A549 (cell line): ENCODE data around the gene KRT37. TPM values are rescaled to one million over a fixed set of nuclear protein-coding genes. Genes with fewer than 3 reads are reported as not detected.

ENCODE experiments used
- ATAC-seq, 2 experiments: fragments of 200-7000 bp in 1 of 2; fragments of >200 bp in 1 of 2; cut with Nextera tagmentation in 1 of 2; cut with Tn5 transposase in 1 of 2; 3 replicates each; pipeline versions ENCODE4 v1.8.0 to v1.9.1; 2018 to 2020; ENCODE audit warnings: mild to moderate bottlenecking in 1 of 2, moderate library complexity in 1 of 2
- CTCF ChIA-PET: fragments of 300-600 bp; sonication (Branson Sonifier 250); formaldehyde crosslinking; extraction: SDS; loops from one replicate; lab custom pipeline; 2021; ENCODE audit warnings: antibody characterized with exemption, inconsistent platforms; lab: Yijun Ruan, JAX
- POLR2A ChIA-PET: fragments of 350-600 bp; formaldehyde crosslinking; extraction: SDS; loops from one replicate; lab custom pipeline; 2021; ENCODE audit warnings: antibody characterized with exemption, inconsistent platforms; lab: Yijun Ruan, JAX
- DNase-seq, 2 experiments: peaks; one replicate each; pipeline versions ENCODE4 v3.0.0 to v3.0.0-alpha.2; 2011 to 2016; ENCODE audit warnings: low read depth in 1 of 2, low spot score in 1 of 2
- FAIRE-seq: peaks from 2 replicates; lab custom pipeline; 2011; peaks lifted over from hg19 to GRCh38; lab: Jason Lieb, UNC
- H3K27ac ChIP-seq, 2 experiments: fragments of >200 bp; sonication (Bioruptor Twin); formaldehyde crosslinking; 3 replicates each; pipeline ENCODE4 v1.5.1; 2016 to 2017
- H3K4me1 ChIP-seq: fragments of >200 bp; sonication (Bioruptor Twin); formaldehyde crosslinking; 3 replicates; pipeline ENCODE4 v1.6.1; 2016
- H3K4me2 ChIP-seq: fragments of >200 bp; sonication (Bioruptor Twin); formaldehyde crosslinking; 3 replicates; pipeline ENCODE4 v1.6.1; 2016
- H3K4me3 ChIP-seq: fragments of >200 bp; sonication (Bioruptor Twin); formaldehyde crosslinking; 3 replicates; pipeline ENCODE4 v1.5.1; 2016
- H3K9me3 ChIP-seq: fragments of >200 bp; sonication (Bioruptor Twin); formaldehyde crosslinking; 3 replicates; pipeline ENCODE4 v1.6.1; 2016
- BHLHE40 ChIP-seq: IDR thresholded peaks from 2 replicates; pipeline ENCODE4 v1.6.1; 2012; ENCODE audit warnings: low read depth, low read length, inconsistent platforms
- CBX8 ChIP-seq: fragments of 200-600 bp; sonication (generic); IDR thresholded peaks from 2 replicates; pipeline ENCODE4 v1.6.1; 2016
- CEBPB ChIP-seq, 2 experiments: fragments of >200 bp in 1 of 2; sonication (Bioruptor Twin) in 1 of 2; formaldehyde crosslinking in 1 of 2; IDR thresholded peaks; 2 replicates each; pipeline ENCODE4 v1.6.1; 2012 to 2016
- CHD2 ChIP-seq: fragments of 150-350 bp; IDR thresholded peaks from 2 replicates; pipeline ENCODE4 v1.6.1; 2014; ENCODE audit warnings: low read length; ENCODE audit not compliant: partially characterized antibody
- EP300 ChIP-seq, 2 experiments: fragments of >200 bp; sonication (Bioruptor Twin); formaldehyde crosslinking; IDR thresholded peaks; 2 replicates in 1 of 2; 3 replicates in 1 of 2; pipeline ENCODE4 v1.6.1; 2016 to 2017
- FOSB ChIP-seq: fragments of 250-450 bp; sonication (Bioruptor Pico); IDR thresholded peaks from 2 replicates; pipeline ENCODE4 v1.5.0; 2020; ENCODE audit warnings: mild to moderate bottlenecking, moderate library complexity
- FOSL2 ChIP-seq, 2 experiments: fragments of 450-650 bp in 1 of 2; fragments of >200 bp in 1 of 2; sonication (Bioruptor Twin) in 1 of 2; formaldehyde crosslinking; IDR thresholded peaks; 2 replicates each; pipeline versions ENCODE4 v1.5.0 to v1.6.1; 2016 to 2020; ENCODE audit warnings: mild to moderate bottlenecking in 1 of 2, moderate library complexity in 1 of 2
- HEYL ChIP-seq: fragments of 250-450 bp; sonication (Bioruptor Pico); IDR thresholded peaks from 2 replicates; pipeline ENCODE4 v1.8.0; 2021; ENCODE audit warnings: mild to moderate bottlenecking, moderate library complexity
- HOXA7 ChIP-seq: fragments of 250-450 bp; sonication (Bioruptor Pico); IDR thresholded peaks from 2 replicates; pipeline ENCODE4 v1.5.0; 2020; ENCODE audit warnings: mild to moderate bottlenecking, moderate library complexity
- HOXB13 ChIP-seq: fragments of 250-450 bp; sonication (Bioruptor Pico); IDR thresholded peaks from 2 replicates; pipeline ENCODE4 v1.5.0; 2020; ENCODE audit warnings: low read depth, mild to moderate bottlenecking, moderate library complexity
- KDM1A ChIP-seq: fragments of 200-600 bp; sonication (generic); IDR thresholded peaks from 2 replicates; pipeline ENCODE4 v1.6.1; 2016; ENCODE audit warnings: low read depth, mild to moderate bottlenecking
- KDM5A ChIP-seq: fragments of 200-600 bp; sonication (generic); IDR thresholded peaks from 2 replicates; pipeline ENCODE4 v1.6.1; 2016; ENCODE audit warnings: antibody characterized with exemption, mild to moderate bottlenecking
- MAX ChIP-seq: IDR thresholded peaks from 2 replicates; pipeline ENCODE4 v1.6.1; 2012
- MYC ChIP-seq: IDR thresholded peaks from 2 replicates; pipeline ENCODE4 v1.6.1; 2012; ENCODE audit warnings: mild to moderate bottlenecking, inconsistent platforms, low read length, improper control_type of control experiment, borderline replicate concordance
- NR3C1 ChIP-seq: fragments of >200 bp; sonication (Bioruptor Twin); formaldehyde crosslinking; IDR thresholded peaks from 3 replicates; pipeline ENCODE4 v1.6.1; 2017
- PHF8 ChIP-seq: fragments of 200-600 bp; sonication (generic); IDR thresholded peaks from 2 replicates; pipeline ENCODE4 v1.6.1; 2016; ENCODE audit warnings: low read depth, mild to moderate bottlenecking, antibody characterized with exemption, moderate library complexity, borderline replicate concordance
- POLR2A ChIP-seq: IDR thresholded peaks from 2 replicates; pipeline ENCODE4 v1.6.1; 2012; ENCODE audit warnings: mild to moderate bottlenecking, low read length
- POLR2AphosphoS2 ChIP-seq: conservative IDR thresholded peaks from 2 replicates; pipeline ENCODE4 v1.6.1; 2012; ENCODE audit warnings: low read length, improper control_type of control experiment, inconsistent platforms
- RCOR1 ChIP-seq: fragments of 150-350 bp; IDR thresholded peaks from 2 replicates; pipeline ENCODE4 v1.6.1; 2014; ENCODE audit warnings: antibody characterized with exemption, low read length, low read depth
- REST ChIP-seq: fragments of 200-600 bp; sonication (generic); IDR thresholded peaks from 2 replicates; pipeline ENCODE4 v1.6.1; 2016; ENCODE audit warnings: antibody characterized with exemption, mild to moderate bottlenecking, moderate library complexity
- RNF2 ChIP-seq: fragments of 200-600 bp; sonication (generic); IDR thresholded peaks from 2 replicates; pipeline ENCODE4 v1.6.1; 2016; ENCODE audit warnings: low read depth, mild to moderate bottlenecking, antibody characterized with exemption, moderate library complexity, borderline replicate concordance
- SREBF2 ChIP-seq: fragments of 450-650 bp; IDR thresholded peaks from 2 replicates; pipeline ENCODE4 v1.6.1; 2014; ENCODE audit warnings: mild to moderate bottlenecking, moderate library complexity
- ZFP36 ChIP-seq: fragments of 450-650 bp; IDR thresholded peaks from 2 replicates; pipeline ENCODE4 v1.6.1; 2014; ENCODE audit warnings: borderline replicate concordance; ENCODE audit not compliant: partially characterized antibody
- ZSCAN20 ChIP-seq: fragments of 250-450 bp; sonication (Bioruptor Pico); IDR thresholded peaks from 2 replicates; pipeline ENCODE4 v1.8.0; 2022; ENCODE audit warnings: mild to moderate bottlenecking, moderate library complexity
- WGBS: methylation state at CpG from one replicate; pipeline ENCODE4 v1.1.6; 2017; ENCODE audit errors: missing lambda C conversion rate; 5-methylcytosine and 5-hydroxymethylcytosine counted together
- polyA plus RNA-seq, 4 experiments: library from polyadenylated mRNA; depleted of rRNA in 3 of 4; stranded (reverse); fragments of >200 nt; fragmentation: RNase III in 1 of 4; extraction: RNeasy Plus Mini Kit Qiagen cat#74134 plus additional on column Dnase treatment in 1 of 4; gene quantifications; 2 replicates in 3 of 4; 3 replicates in 1 of 4; pipeline ENCODE4 v1.2.3, GENCODE V29; 2011 to 2017
- TF ChIP-seq, protein P1 (sequence below): fragments of 450-650 bp; IDR thresholded peaks from 2 replicates; pipeline ENCODE4 v1.6.1; 2014; ENCODE audit warnings: antibody characterized with exemption
- TF ChIP-seq, protein P2 (sequence below): IDR thresholded peaks from 2 replicates; pipeline ENCODE4 v1.6.1; 2012; ENCODE audit warnings: low read depth, borderline replicate concordance
- TF ChIP-seq, protein P3 (sequence below): fragments of >200 bp; sonication (Bioruptor Twin); formaldehyde crosslinking; IDR thresholded peaks from 3 replicates; pipeline ENCODE4 v1.6.1; 2016

KRT37 gene
- polyA plus RNA-seq, 2 of the 4 experiments (the other 2 are of a cell fraction): not detected

DNA sequence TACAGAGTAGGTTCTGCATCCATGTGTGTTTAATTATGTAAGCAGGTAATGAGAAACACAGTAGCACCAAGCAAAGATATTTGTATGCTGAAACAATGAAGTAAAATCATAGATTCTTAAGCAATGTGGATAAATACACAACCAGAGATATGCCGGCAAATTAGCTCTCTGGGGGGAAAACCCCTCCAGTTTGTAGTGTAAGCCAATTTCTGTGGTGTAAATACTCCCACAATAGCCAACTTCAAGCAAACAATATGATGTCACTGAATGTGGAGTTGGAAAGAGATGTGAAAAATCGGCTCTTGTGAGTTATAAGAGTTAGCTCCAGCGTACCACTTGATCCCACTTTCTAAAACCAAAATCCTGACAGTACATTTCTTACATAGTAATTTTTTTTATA is 20.3 kb upstream of the KRT37 start:
- H3K27ac ChIP-seq: no peak overlapping the region
- no peak overlapping the region for H3K4me3 ChIP-seq
- no peak for DNase-seq
- H3K9me3 ChIP-seq: no peaks in the 10 kb centered on the region
- no peak overlapping the region for H3K4me2 ChIP-seq
- FAIRE-seq: no peak
- H3K4me1 ChIP-seq: no peaks in the 10 kb centered on the region
- 45% methylated on average over 3 of the region's 3 CpGs for WGBS
- ChIA-PET POLR2A (no interaction called here), CTCF (interaction anchor here (0.8 to 3.3 kb wide), 4 partner anchors 12 to 104 kb away, joined by 3 to 13 read pairs (median 4); no protein-coding TSS in a partner anchor)
- ATAC-seq: no peak
- TF ChIP-seq POLR2A (no peak), RNF2 (no peak), RCOR1 (no peak), POLR2AphosphoS2 (no peak), CBX8 (no peak), FOSL2 (IDR thresholded peaks at IDR 0.05) (no peak), FOSL2 (CRISPR knock-in tag; IDR thresholded peaks at IDR 0.05) (no peak), MYC (no peak), BHLHE40 (no peak), SREBF2 (no peak), ZSCAN20 (CRISPR knock-in tag) (no peak), HOXB13 (no peak), REST (no peak), KDM1A (no peak), EP300 (IDR thresholded peaks at IDR 0.05) (no peak), FOSB (CRISPR knock-in tag) (no peak), NR3C1 (no peak), CHD2 (no peak)
- TF ChIP-seq, protein P1, sequence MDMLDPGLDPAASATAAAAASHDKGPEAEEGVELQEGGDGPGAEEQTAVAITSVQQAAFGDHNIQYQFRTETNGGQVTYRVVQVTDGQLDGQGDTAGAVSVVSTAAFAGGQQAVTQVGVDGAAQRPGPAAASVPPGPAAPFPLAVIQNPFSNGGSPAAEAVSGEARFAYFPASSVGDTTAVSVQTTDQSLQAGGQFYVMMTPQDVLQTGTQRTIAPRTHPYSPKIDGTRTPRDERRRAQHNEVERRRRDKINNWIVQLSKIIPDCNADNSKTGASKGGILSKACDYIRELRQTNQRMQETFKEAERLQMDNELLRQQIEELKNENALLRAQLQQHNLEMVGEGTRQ: no peak
- TF ChIP-seq, protein P2, sequence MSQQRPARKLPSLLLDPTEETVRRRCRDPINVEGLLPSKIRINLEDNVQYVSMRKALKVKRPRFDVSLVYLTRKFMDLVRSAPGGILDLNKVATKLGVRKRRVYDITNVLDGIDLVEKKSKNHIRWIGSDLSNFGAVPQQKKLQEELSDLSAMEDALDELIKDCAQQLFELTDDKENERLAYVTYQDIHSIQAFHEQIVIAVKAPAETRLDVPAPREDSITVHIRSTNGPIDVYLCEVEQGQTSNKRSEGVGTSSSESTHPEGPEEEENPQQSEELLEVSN: no peak

- Histone ChIP-seq H3K4me1 (no peaks in the 10 kb centered on the region), H3K4me2 (no peak overlapping the region), H3K27ac (no peak overlapping the region), H3K4me3 (no peak overlapping the region), H3K9me3 (no peaks in the 10 kb centered on the region)
- 46% methylated on average over 1 of the region's 1 CpG for WGBS
- TF ChIP-seq KDM5A: no peak
- TF ChIP-seq MAX: no peak
- no peak for TF ChIP-seq CEBPB (IDR thresholded peaks at IDR 0.05)
- no peak for TF ChIP-seq HEYL (CRISPR knock-in tag)
- no peak for TF ChIP-seq CHD2
- no peak for TF ChIP-seq PHF8
- no peak for TF ChIP-seq ZFP36
- no peak for TF ChIP-seq FOSB (CRISPR knock-in tag)
- TF ChIP-seq HOXA7: no peak
- no peak for TF ChIP-seq FOSL2 (IDR thresholded peaks at IDR 0.05)
- no peak for TF ChIP-seq FOSL2 (CRISPR knock-in tag; IDR thresholded peaks at IDR 0.05)
- TF ChIP-seq, protein P3, sequence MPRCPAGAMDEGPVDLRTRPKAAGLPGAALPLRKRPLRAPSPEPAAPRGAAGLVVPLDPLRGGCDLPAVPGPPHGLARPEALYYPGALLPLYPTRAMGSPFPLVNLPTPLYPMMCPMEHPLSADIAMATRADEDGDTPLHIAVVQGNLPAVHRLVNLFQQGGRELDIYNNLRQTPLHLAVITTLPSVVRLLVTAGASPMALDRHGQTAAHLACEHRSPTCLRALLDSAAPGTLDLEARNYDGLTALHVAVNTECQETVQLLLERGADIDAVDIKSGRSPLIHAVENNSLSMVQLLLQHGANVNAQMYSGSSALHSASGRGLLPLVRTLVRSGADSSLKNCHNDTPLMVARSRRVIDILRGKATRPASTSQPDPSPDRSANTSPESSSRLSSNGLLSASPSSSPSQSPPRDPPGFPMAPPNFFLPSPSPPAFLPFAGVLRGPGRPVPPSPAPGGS: no peak
- DNase-seq (no peak), ATAC-seq (no peak), FAIRE-seq (no peak)
- ChIA-PET POLR2A (no interaction called here), CTCF (interaction anchor here (0.8 to 3.3 kb wide), 4 partner anchors 12 to 105 kb away, joined by 3 to 13 read pairs (median 4); no protein-coding TSS in a partner anchor)
These were observed 19.8 kb upstream of the KRT37 start for GRCh38 chr17:41444186-41444585.
